ENCODE data around the gene YIF1A. TPM values are rescaled to one million over a fixed set of nuclear protein-coding genes. Genes with fewer than 3 reads are reported as not detected.

The YIF1A gene
- total RNA-seq, 1 experiment from 2014 or later, result 54.7 TPM

- no TSS peak for BruUV-seq (replicated peaks)
- no peak within 1 kb of the TSS for H2AFZ ChIP-seq (ENCODE audit: low read depth, low read length, poor library complexity, severe bottlenecking)
- RAD21 ChIA-PET (ENCODE audit: low non-redundant PET in 1 of 2, low total read pairs in 2 of 2, uncharacterized antibody in 2 of 2, unreplicated experiment in 2 of 2), result no interaction called here
- peak within 1 kb of the TSS; percentile 85 for H3K9ac ChIP-seq (ENCODE audit: low read length)
- no peaks in the 10 kb centered on the region for H4K20me1 ChIP-seq (ENCODE audit: insufficient read depth)
- CTCF ChIA-PET, result interaction anchor here (1.0 to 2.6 kb wide), 5 partner anchors 14 to 117 kb away, joined by 3 to 9 read pairs (median 8); partner anchors contain the start of gene YIF1A
- H3K79me2 ChIP-seq (ENCODE audit: insufficient read depth, low read length), result peaks cover 31% of the 10 kb centered on the region
- ATAC-seq (peak; percentile 85), DNase-seq (ENCODE audit: low read depth, low spot score) (peak; percentile 99)
- peaks cover 16 to 19% of the 10 kb centered on the region in 2 experiments; a peak in 3 of 4 replicates for H3K36me3 ChIP-seq (ENCODE audit: control insufficient read depth in 1 of 2, insufficient read depth in 2 of 2, low read length in 2 of 2)
- H3K27ac ChIP-seq (ENCODE audit: low read depth, low read length), result peak within 1 kb of the TSS; percentile 69
- POLR2A ChIA-PET, result interaction anchor here (0.7 to 2.3 kb wide), 7 partner anchors 13 to 1782 kb away, joined by 3 to 18 read pairs (median 6); partner anchors contain the start of genes MRPL11 and YIF1A
- H3K9me3 ChIP-seq (ENCODE audit: control insufficient read depth in 1 of 2, insufficient read depth in 1 of 2, low read depth in 1 of 2, low read length in 2 of 2), result no peaks in the 10 kb centered on the region
- H3K4me1 ChIP-seq (ENCODE audit: control insufficient read depth in 1 of 2, insufficient read depth in 2 of 2, low read length in 2 of 2), result peaks cover 6 to 26% of the 10 kb centered on the region in 2 experiments
- peak within 1 kb of the TSS; percentile 93 to 99 for H3K4me3 ChIP-seq (replicated peaks in 1 of 2; ENCODE audit: low read depth in 1 of 2, low read length in 2 of 2)
- peak within 1 kb of the TSS; percentile 70 for H3K4me2 ChIP-seq (ENCODE audit: low read length)
- intact Hi-C loops (cut with micrococcal nuclease), result no loop called here
- H3K9me2 ChIP-seq (ENCODE audit: insufficient read depth), result no peaks in the 10 kb centered on the region
- TF ChIP-seq ELF1 (IDR thresholded peaks at IDR 0.05; ENCODE audit: borderline replicate concordance, low read depth), result no peak
- no peak for TF ChIP-seq JUND (IDR thresholded peaks at IDR 0.05)
- TF ChIP-seq POLR2A (IDR thresholded peaks at IDR 0.05; ENCODE audit: borderline replicate concordance, extremely low read depth, insufficient read depth, insufficient read length), result peak; percentile 38
- peak; percentile 70 for TF ChIP-seq POLR2AphosphoS5 (IDR thresholded peaks at IDR 0.05; ENCODE audit: low read depth, low read length)
- no peak for TF ChIP-seq CBX3 (IDR thresholded peaks at IDR 0.05; ENCODE audit: low read depth)
- peak; percentile 91 for TF ChIP-seq YY1 (IDR thresholded peaks at IDR 0.05; ENCODE audit: extremely low read depth, insufficient replicate concordance, low read depth, low read length)
- H3K27me3 ChIP-seq (ENCODE audit: insufficient read depth, low read length), result no peaks in the 10 kb centered on the region
Observed at GRCh38 chr11:66268244-66268951, 20.5 kb downstream of the YIF1A start, which contains the start of gene RAB1B. RAB1B (plus strand) TSS chr11:66268639; CDS start chr11:66268680, 41 bp downstream.

Data from HCT116 (cell line).